Thoracic aorta (tissue), 2 donors: ENCODE measurements around the gene IL1RL2. TPM values are rescaled to one million over a fixed set of nuclear protein-coding genes. Genes with fewer than 3 reads are reported as not detected.
A peak's percentile ranks its signal among the peaks of the same experiment; 100 is the strongest.

Experiments
- ATAC-seq: fragments of 150-250 bp; one replicate; pipeline ENCODE4 v1.8.0; 2017; ENCODE audit warnings: low read depth; ENCODE audit not compliant: insufficient number of reproducible peaks, low FRiP score
- DNase-seq: peaks from one replicate; pipeline ENCODE4 v3.0.0-alpha.2; 2020; ENCODE audit warnings: low spot score
- H3K27ac ChIP-seq, 2 donors: fragments of 200-600 bp; sonication (generic); 1 replicate in 1 of 2; 2 replicates in 1 of 2; pipeline ENCODE4 v1.5.1; 2016; ENCODE audit warnings: mild to moderate bottlenecking in 2 of 2, moderate library complexity in 2 of 2
- H3K27me3 ChIP-seq: fragments of 200-600 bp; sonication (generic); replicated peaks from 2 replicates; pipeline ENCODE4 v1.6.0; 2016; ENCODE audit warnings: mild to moderate bottlenecking; ENCODE audit not compliant: insufficient read depth
- H3K36me3 ChIP-seq: fragments of 200-600 bp; sonication (generic); one replicate; pipeline ENCODE4 v1.5.1; 2016
- H3K4me1 ChIP-seq, 2 donors: fragments of 200-600 bp; sonication (generic); 1 replicate in 1 of 2; 2 replicates in 1 of 2; pipeline versions ENCODE4 v1.5.1 to v1.6.0; 2016; ENCODE audit warnings: low read depth in 2 of 2, mild to moderate bottlenecking in 1 of 2; ENCODE audit not compliant: control insufficient read depth in 1 of 2
- H3K4me3 ChIP-seq: fragments of 200-600 bp; sonication (generic); 2 replicates; pipeline ENCODE4 v1.5.1; 2016; ENCODE audit warnings: mild to moderate bottlenecking
- H3K9me3 ChIP-seq: fragments of 200-600 bp; sonication (generic); 2 replicates; pipeline ENCODE4 v1.5.1; 2016
- total RNA-seq, 2 donors: library from RNA; depleted of rRNA; stranded (reverse); fragments of >200 nt; gene quantifications; one replicate each; pipeline versions ENCODE4 v1.1.0 to v1.2.3, GENCODE V29; 2016
- TF ChIP-seq, protein P1 (sequence below): fragments of 200-600 bp; sonication (generic); IDR thresholded peaks from one replicate; pipeline ENCODE4 v1.5.1; 2019; ENCODE audit warnings: antibody characterized with exemption

Gene IL1RL2
- total RNA-seq, 2 donors from 2014 or later, result 0.68 to 1.3 TPM

- ATAC-seq, result no peak
- TF ChIP-seq, protein P1, sequence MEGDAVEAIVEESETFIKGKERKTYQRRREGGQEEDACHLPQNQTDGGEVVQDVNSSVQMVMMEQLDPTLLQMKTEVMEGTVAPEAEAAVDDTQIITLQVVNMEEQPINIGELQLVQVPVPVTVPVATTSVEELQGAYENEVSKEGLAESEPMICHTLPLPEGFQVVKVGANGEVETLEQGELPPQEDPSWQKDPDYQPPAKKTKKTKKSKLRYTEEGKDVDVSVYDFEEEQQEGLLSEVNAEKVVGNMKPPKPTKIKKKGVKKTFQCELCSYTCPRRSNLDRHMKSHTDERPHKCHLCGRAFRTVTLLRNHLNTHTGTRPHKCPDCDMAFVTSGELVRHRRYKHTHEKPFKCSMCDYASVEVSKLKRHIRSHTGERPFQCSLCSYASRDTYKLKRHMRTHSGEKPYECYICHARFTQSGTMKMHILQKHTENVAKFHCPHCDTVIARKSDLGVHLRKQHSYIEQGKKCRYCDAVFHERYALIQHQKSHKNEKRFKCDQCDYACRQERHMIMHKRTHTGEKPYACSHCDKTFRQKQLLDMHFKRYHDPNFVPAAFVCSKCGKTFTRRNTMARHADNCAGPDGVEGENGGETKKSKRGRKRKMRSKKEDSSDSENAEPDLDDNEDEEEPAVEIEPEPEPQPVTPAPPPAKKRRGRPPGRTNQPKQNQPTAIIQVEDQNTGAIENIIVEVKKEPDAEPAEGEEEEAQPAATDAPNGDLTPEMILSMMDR, result no peak
- peak overlapping the region; percentile 11 for H3K4me3 ChIP-seq
These were observed 40.0 kb downstream of the IL1RL2 start for GRCh38 chr2:102226612-102227391.

GRCh38 chr2:102229141-102229769 lies 42.4 kb downstream of the IL1RL2 start:
- Histone ChIP-seq H3K9me3 (no peaks in the 10 kb centered on the region), H3K36me3 (no peaks in the 10 kb centered on the region), H3K27me3 (no peaks in the 10 kb centered on the region), H3K4me1 (peaks cover 18 to 24% of the 10 kb centered on the region in 2 donors), H3K4me3 (no peak overlapping the region), H3K27ac (no peak overlapping the region)
- no peak for DNase-seq
- TF ChIP-seq, protein P1, result no peak
- ATAC-seq, result no peak

More at GRCh38 chr2:102226612-102227391, 40.0 kb downstream of the IL1RL2 start:
- Histone ChIP-seq H3K4me1 (peaks cover 18 to 24% of the 10 kb centered on the region in 2 donors), H3K9me3 (no peaks in the 10 kb centered on the region), H3K27me3 (no peaks in the 10 kb centered on the region), H3K36me3 (no peaks in the 10 kb centered on the region), H3K27ac (peak overlapping the region; percentile 92 to 94)
- no peak for DNase-seq

GRCh38 chr2:102230410-102230909 lies 43.6 kb downstream of the IL1RL2 start:
- ATAC-seq (no peak), DNase-seq (no peak)
- TF ChIP-seq, protein P1, result no peak
- Histone ChIP-seq H3K4me1 (peaks cover 18 to 24% of the 10 kb centered on the region in 2 donors), H3K27me3 (no peaks in the 10 kb centered on the region), H3K36me3 (no peaks in the 10 kb centered on the region), H3K27ac (no peak overlapping the region), H3K4me3 (no peak overlapping the region), H3K9me3 (no peaks in the 10 kb centered on the region)

DNA sequence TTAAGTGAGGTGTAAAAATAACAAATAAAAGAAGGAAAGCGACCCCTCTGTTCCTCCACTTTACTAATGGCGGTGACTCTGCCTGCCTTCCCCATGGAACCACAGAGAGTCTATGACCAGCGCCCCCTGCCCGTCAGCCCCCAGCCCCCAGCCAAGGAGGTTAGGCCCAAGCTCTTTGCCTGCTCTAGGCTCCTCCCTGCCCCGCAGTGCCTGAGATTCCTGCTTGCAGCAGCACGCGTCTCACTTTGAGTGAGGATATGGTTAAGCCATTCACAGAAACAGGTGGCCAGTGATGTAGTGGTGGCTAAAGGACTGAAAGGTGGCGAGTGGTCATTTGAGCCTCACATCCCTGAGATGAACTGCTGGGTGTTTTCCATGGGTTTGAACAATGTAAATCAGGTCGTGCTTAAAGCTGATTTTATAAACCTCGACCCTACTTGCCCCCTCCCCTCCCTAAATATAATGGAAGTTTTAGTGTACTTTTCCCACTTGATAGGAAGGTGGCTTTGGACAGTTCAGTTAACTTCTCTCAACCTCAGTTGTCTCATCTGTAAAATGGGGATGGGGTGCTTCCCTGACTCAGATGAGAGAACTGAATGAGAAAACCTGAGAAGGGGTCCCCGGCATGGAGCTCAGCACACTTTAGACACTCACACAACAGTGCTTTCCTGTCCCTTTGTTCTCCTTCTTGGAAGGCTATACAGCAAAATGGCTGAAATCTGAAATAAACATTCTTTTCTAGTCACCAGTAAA lies 46.5 kb downstream of the IL1RL2 start:
- ATAC-seq (no peak), DNase-seq (no peak)
- H3K4me3 ChIP-seq, result no peak overlapping the region
- no peaks in the 10 kb centered on the region for H3K36me3 ChIP-seq
- H3K27me3 ChIP-seq, result no peaks in the 10 kb centered on the region
- no peak overlapping the region for H3K27ac ChIP-seq
- TF ChIP-seq, protein P1, result no peak
- peaks cover 3 to 6% of the 10 kb centered on the region in 2 donors for H3K4me1 ChIP-seq
- no peaks in the 10 kb centered on the region for H3K9me3 ChIP-seq

- TF ChIP-seq, protein P1, result no peak
- H3K4me1 ChIP-seq, result peaks cover 0 to 6% of the 10 kb centered on the region in 2 donors
- H3K9me3 ChIP-seq, result no peaks in the 10 kb centered on the region
- H3K27me3 ChIP-seq, result no peaks in the 10 kb centered on the region
- ATAC-seq (no peak), DNase-seq (no peak)
- no peaks in the 10 kb centered on the region for H3K36me3 ChIP-seq
- H3K27ac ChIP-seq, result no peak overlapping the region
- no peak overlapping the region for H3K4me3 ChIP-seq
These were observed 48.2 kb downstream of the IL1RL2 start for GRCh38 chr2:102235042-102235473.
